HG02852 (cell line): ENCODE data around the gene TPX2.
"Not testable (repeated sequence)": the region's sequence is repeated elsewhere in the genome, so short reads cannot be mapped to it uniquely, and the experiment has no call there.

Source experiments
- ATAC-seq: cut with Tn5 transposase; IDR thresholded peaks from one replicate; pipeline ENCODE4 v1.9.1; 2021; ENCODE audit warnings: mild to moderate bottlenecking, moderate library complexity; ENCODE audit not compliant: unreplicated experiment

The TPX2 gene

DNA sequence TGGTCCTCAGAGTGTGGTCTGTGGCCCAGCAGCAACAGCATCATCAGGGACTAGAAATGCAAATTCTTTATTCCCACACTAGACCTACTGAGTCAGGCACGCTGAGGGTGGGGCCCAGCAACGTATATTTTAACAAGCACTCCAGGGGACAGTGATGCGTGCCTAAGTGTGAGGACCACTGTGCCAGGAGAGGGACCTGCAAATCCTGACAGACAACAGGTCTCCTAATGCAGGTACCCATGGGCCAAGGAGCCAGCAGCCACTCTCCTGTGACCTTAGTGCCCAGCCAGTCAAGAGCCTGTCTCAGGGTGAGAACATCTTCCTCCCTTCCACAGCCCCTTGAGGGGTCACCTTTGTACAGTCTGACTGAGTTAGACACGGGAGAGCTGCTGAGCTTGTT, 72.1 kb downstream of the TPX2 start:
- ATAC-seq: no peak

DNA sequence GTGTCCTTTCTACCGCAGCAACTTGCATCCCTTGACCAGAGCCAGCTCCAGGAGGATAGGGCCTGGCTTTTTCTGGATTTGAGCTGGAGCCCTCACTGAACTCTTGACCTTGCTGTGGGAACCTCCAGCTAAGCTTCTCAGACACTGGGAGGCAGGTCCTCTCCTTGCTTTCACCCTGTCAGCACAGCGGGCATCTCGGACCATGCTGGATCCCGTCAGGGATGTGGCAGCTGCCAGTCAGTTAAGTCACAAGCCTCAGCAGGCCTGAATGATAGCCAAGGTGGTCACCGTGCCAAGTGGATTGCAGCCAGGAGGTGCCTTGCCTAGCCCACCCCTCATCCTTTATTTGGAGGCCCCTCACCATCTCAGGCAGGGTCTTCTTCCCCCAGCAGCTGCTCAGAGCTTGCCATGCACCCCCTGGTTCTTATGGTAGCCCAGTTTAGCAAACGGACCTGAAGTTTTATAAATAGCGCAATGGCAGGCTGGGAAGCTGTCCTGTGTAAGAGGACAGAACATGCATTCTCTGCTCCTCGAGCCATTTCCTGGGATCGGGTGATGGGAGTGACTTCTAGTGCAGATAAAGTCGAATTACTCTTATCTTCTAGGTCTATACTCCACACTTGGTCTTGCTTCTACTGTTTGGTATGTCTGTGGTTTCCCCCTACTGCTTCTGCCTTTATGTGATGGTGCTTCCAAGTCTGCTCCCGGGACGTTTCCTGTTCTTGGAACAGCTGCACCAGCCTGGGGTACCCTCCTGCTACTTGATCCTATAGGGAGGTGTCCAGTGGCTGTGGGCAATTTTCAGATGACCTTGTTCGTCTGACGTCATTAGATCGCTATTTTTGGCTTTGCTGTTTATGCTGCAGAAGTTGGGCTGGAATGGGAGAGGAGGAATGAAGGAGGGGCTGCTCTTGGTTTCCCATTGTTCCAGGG, 73.0 kb downstream of the TPX2 start:
- ATAC-seq: no peak

DNA sequence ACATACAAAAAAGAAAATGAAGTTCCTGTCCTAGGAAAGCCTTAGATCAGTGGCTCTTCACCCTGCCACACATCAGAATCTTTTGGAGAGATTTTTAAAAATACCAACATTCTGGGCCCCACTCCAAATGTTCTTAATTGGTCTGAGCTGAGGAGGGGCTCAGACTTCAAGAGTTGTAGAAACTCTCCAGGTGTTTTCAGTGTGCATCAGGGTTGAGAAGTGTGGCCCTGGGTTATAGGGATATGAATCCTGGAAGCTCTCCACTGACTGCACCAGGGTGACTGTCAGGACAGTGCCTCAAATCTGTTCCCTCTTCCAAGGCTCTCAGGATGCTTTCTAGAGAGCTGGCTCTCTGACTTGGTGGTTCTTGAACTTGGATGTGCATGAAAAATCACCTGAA, 74.5 kb downstream of the TPX2 start:
- ATAC-seq: no peak

DNA sequence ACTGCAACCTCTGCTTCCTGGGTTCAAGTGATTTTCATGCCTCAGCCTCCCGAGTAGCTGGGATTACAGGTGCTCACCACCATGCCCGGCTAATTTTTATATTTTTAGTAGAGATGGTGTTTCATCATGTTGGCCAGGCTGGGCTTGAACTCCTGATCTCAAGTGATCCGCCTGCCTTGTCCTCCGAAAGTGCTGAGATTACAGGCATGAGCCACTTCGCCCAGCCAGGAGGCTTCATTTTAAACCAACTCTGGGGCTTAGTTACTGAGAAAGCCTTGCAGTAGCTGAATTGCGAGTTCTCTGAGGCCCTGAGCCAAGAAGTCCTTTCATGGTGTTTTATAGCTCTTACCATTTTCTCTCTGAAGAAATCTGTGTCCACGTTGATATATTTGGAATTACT, 75.1 kb downstream of the TPX2 start:
- ATAC-seq: not testable (repeated sequence)

- no peak for ATAC-seq
These were observed 76.5 kb downstream of the TPX2 start for GRCh38 chr20:31815408-31816188.

GRCh38 chr20:31816221-31816620, 77.1 kb downstream of the TPX2 start:
- ATAC-seq: no peak

DNA sequence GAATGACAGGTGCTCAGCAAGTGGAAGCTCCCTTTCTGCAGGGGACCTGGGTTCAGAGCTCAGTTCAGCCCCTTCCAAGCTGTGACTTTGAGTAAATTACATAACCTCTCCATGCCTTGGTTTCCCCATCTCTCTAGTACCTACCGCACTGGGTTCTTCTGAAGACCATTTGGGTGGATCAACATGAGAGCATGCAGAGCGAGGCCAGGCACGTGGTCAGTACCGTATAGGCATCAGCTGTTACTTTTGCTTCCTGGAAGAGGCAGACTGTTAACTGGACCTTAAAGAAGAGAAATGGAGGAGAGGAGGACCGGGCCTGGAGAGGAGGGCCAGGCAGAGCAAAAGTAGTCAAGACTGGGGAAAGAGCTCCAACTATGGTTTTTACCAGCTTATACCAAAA, 78.4 kb downstream of the TPX2 start:
- ATAC-seq: no peak

DNA sequence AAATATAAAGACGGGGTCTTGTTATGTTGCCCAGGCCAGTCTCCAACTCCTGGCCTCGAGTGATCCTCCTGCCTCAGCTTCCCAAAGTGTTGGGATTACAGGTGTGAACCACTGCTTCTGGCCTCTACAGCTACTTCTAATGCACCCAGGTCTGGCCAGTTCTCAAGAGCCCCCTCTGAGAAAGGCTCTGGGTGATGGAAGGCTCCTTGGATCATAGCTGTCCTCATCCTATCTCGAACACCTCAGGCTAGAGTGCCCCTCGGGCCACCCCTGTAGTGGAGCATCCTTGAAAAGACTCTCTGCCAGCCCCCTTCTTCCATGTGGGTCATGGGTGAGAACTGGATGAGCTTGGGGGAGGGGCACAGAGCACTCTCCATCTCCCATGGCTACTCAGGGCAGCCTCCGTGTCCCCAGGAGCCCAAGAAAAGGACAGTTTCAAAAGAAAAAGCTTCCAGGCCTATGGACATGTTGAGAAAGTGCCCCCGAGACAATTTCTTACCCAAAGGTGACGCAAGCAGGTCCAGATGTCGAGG, 79.4 kb downstream of the TPX2 start:
- ATAC-seq: no peak

GRCh38 chr20:31819083-31819784, 80.1 kb downstream of the TPX2 start, which contains the start of gene MYLK2:
TSS of gene MYLK2 (plus strand) at chr20:31819356. CDS start at chr20:31819581, 225 bp downstream.
- ATAC-seq: no peak

GRCh38 chr20:31820228-31820627, 81.1 kb downstream of the TPX2 start:
- no peak for ATAC-seq

DNA sequence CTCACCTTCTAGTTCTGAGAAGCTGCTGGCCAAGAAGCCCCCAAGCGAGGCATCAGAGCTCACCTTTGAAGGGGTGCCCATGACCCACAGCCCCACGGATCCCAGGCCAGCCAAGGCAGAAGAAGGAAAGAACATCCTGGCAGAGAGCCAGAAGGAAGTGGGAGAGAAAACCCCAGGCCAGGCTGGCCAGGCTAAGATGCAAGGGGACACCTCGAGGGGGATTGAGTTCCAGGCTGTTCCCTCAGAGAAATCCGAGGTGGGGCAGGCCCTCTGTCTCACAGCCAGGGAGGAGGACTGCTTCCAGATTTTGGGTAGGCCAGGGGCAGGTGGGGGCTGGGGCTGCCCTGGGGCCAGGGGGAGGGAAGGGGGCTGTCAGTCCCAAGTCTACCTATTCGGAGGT, 82.3 kb downstream of the TPX2 start:
- ATAC-seq: no peak

GRCh38 chr20:31822421-31823330, 83.6 kb downstream of the TPX2 start:
- no peak for ATAC-seq

- no peak for ATAC-seq
These were observed 84.5 kb downstream of the TPX2 start for GRCh38 chr20:31823360-31824124.

GRCh38 chr20:31824125-31824485, 85.0 kb downstream of the TPX2 start:
- no peak for ATAC-seq

DNA sequence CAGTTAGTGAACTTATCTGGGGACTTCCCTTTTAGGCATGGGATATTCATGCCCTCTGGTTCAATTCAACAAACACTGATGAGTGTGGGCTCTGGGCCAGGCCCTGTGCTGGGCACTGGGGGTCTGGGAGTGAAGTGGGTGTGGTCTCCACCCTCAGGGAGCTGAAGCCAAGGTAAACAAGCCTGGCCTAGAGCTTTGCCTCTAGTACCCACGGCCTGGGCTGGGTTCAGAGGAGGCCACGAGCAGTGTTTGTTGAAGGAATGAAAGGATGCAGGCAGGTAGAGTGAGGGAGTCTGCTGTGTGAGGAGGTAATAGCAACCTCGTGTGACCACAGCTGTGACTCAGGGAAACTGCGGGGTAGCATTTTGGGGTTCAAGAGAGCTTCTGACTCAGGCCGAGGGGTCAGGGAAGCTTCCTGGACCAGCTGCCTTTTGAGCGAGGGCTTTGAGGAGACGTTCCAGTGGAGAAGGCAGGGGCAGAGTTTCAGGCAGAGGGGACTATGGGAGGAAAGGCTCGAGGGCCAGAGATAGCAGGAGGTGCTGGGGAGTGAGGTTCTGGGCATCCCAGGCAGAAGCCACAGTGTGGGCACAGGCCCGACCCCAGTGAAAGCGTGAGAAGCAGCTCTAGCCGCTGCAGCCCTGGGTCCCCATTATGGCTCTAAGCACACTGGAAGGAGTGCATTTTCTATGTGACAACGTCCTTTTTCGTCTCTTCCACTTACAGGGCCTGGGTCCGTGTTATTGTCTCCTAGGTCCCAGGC, 85.6 kb downstream of the TPX2 start:
- ATAC-seq: no peak

DNA sequence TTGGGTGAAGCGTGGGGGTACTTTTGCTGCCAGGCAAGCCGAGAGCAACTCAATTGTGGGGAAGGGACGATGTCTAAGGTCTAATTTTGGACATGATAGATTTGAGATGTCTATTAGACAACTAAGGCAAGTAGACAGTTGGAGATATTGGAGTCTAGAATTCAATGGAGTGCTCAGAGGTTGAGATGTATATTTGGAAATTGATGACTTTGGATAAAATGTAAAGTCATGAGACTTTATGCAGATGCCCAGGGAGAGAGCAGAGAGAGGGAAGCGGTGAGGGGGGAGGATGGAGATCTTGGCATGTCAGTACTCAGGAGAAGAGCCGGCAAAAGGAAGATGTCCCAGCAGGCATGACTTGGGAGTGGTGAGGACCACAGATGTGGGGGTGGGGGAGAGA, 87.0 kb downstream of the TPX2 start:
- no peak for ATAC-seq

DNA sequence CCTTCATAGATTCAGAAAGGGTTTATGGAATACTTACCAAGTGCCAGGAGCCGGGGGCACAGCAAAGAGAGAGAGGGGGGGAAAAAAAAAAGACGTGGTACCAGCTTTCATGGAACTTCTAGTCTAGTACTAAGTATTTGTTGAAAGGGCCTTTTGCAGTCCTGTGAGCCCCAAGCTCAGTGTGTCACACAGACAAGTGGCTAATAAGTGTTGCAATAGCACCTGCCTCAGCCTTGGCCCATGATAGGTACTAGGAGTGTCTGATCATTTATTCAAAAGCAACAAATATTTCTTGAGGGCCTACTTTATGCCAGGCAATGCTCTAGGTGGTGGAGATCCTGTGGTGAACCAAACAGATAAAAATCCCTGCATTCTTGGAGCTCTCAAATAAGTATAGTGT, 88.0 kb downstream of the TPX2 start:
- ATAC-seq: no peak

- ATAC-seq: not testable (repeated sequence)
These were observed 88.9 kb downstream of the TPX2 start for GRCh38 chr20:31828016-31828415.

GRCh38 chr20:31829731-31830130, 90.6 kb downstream of the TPX2 start:
- ATAC-seq: no peak
